ENCODE results near the gene JARID2.
"Not testable (repeated sequence)": the region's sequence is repeated elsewhere in the genome, so short reads cannot be mapped to it uniquely, and the experiment has no call there.

JARID2 gene

DNA sequence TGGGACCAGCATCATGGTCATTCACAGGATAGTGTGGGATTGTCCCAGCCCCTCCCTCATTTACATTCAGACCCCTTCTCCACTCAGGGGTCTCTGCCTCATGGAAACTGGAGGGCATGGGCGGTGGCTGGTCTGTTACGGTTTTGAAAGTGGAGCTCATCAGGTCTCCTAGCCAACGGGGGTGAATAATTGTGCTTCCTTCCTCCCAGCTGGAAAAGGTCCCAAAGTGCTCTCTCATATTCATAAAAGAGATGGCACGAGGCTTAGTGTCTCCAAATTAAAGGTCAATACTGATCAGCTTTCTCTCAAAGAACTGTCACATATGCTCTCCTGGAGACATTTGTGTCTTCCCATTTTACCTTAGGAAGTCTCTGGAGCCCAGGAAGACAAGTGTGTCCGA, 19.9 kb downstream of the JARID2 start:
- DNase-seq = no peak

DNA sequence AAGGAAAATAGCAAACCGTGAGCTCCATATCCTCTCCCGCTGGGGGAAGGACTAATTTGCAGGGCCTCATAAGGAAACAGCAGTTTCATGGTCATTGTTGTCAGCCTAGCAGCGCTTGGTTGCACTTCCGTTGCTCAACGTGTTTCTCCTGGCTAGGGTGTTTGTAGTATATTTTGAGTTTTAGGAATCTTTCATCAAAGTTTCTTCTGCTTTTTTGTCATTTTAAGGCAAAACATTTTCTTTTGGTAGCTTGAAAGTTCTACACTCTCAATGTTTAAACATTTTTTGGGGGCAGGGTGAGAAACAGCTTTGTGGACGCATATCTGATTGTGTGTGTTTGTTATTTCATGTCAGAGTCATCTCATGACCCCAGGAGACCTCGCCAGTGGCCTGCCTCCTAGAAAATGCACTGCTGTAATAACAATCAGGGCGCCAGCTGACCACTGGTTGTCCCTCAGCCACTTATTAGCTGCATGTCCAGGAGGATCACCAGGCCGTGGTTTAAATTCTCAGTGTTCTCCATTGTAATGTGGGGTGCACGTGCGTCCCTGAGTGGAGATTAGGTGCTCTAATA, 20.6 kb downstream of the JARID2 start:
- no peak for DNase-seq

DNA sequence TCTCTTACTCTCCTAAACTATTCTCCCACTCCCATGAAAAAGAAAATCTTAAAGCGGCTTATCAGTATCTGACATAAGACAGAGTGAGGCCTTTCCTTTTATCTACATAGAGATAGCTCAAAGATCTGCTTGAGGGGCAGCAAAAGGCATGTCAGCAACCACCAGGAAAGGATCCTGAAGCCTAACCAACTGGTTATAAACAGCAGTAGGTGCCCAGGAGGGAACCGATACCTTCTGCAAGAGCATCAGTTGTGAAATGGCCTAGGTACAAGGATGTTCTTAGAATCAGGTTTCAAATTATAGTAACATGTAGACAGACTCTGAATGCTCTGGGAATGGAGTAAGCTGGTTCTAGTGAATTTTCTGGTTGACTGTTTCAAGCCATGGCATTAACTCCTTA, 21.4 kb downstream of the JARID2 start:
- DNase-seq = no peak

DNA sequence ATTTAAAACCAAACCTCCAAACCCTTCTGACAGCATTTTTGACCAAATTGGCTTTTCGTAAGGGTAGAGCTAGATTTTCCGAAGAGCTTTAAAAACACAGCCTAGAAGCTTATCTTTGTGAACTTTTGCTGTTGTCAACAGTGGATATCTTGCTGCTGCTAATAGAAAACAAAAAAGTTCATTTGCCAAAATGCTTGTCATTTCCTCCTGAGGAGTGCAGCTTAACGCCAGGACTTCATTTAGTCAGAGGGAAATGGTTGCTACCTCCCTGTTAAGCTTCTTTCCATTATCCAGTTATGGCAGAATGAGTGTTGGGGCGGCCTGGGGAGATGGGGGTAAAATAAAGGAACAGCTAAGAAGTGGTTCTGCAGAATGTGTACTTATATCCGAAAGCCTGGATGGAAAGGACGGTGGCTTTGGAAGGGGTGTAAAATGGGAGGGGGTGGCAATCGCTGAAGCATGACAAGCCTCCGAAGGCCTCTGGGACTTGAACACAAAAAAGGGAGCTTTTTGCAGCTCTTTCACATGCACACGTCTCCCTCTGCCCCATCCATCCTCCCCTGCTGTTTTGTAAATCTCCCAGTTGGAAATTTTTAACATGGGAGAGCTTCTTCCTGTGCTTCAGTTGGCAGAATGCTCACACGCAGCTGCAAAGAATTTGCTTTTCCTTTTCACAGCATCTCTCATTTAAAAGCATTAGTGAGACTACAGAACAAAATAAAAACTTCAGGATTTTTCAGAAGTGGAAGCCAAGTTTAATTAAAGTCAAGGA, 22.5 kb downstream of the JARID2 start:
- no peak for DNase-seq

DNA sequence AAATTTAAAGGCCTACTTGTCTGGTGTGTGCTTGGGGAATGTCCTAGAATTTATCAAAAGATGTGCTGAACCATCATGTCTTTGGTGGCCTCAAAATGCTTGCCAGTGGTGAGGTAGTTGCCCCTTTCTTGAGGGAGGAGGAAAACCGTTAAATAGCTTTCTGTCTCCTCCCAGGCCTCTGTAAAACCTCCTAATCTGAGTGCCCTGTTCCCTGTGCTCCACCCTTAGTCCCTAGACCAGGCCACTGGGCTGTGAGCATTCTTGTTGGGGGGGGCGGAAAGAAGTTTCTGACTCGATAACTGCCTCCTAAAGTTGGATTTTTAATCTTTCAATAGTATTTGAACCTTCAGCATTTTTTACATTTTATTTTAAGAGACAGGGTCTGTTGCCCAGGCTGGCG, 23.1 kb downstream of the JARID2 start:
- DNase-seq = no peak

DNA sequence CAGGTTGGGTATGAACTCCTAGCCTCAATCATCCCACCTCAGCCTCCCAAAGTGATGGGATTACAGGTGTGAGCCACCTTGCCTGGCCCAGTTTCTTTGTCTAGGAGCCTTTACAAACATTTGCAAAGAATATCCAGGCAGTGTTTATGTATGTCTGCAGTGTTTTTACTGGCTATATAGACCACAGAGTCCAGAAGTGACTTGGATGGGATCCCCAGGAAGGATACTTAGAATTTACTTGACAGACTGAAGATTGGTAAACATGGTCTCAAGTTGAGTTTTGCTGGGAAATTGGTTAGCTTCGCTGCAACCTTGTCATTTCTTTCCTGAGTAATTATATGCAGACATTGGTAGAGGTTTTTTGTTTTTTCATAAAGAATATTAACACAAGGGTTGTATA, 23.8 kb downstream of the JARID2 start:
- no peak for DNase-seq

DNA sequence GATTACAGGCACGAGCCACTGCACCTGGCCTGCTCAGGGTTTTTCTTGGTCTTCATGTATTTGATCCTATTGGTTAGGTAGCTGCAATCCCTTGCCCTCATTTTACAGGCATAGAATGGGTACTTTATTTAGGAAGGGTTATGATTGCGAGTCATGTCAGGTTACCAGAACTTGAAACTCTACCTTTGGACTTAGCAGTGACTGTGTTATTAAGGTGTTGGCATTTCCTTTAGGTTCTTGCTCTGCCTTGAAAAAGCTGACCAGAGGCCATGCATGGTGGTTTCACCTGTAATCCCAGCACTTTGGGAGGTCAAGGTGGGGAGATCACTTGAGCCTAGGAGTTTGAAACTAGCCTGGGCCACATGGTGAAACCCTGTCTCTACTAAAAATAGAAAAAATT, 24.5 kb downstream of the JARID2 start:
- no peak for DNase-seq

DNA sequence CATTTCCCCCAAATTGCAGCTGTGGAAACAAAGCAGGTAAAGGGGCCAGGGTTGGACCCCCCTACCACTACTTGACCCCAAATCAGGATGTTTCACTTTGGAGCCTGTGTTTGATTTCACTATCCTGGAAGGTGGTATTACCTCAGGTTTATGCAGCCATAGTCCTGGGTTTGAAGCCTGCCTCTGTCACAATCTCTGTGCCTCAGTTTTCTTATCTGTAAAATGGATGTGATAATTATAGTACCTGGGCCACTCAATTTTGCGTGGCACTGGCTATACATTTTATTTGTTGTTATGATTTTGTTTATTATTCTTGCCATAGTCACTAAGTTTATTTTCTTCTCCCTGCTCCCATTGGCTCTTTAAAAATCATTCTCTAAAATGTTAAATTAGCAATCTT, 26.7 kb downstream of the JARID2 start:
- DNase-seq = no peak

DNA sequence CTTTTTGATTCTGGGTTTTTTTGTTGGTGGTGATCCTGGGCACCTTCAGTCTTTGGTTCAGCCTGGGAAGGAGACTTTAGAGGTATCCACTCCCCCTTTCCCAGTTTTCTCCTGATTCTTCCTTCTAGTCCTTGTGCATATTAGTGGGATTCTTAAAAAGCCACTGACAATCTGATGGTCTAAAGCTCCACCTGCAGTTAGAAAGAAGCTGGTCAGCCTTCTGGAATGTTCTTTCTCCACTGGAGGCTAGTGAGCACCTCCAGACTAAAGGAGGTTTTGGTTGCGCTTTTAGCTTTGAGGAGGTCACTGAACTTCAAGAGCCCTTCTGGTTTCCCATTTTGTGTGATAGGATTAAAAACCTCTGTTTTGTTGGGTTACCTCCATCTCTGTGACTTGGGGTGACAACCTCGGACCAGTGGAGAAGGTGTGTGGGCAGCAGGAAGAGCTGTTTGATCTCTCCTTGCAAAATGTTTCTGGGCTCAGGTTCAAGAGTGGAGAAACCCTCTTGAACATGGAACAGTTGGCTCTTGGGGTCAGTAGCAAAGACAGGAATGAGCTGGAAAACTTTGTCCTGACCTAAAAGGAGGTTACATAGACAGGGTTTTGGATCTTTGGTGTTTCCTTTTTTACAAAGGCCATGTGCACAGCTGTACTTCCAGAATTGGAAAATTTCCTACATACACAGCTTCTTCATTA, 29.0 kb downstream of the JARID2 start:
- no peak for DNase-seq

DNA sequence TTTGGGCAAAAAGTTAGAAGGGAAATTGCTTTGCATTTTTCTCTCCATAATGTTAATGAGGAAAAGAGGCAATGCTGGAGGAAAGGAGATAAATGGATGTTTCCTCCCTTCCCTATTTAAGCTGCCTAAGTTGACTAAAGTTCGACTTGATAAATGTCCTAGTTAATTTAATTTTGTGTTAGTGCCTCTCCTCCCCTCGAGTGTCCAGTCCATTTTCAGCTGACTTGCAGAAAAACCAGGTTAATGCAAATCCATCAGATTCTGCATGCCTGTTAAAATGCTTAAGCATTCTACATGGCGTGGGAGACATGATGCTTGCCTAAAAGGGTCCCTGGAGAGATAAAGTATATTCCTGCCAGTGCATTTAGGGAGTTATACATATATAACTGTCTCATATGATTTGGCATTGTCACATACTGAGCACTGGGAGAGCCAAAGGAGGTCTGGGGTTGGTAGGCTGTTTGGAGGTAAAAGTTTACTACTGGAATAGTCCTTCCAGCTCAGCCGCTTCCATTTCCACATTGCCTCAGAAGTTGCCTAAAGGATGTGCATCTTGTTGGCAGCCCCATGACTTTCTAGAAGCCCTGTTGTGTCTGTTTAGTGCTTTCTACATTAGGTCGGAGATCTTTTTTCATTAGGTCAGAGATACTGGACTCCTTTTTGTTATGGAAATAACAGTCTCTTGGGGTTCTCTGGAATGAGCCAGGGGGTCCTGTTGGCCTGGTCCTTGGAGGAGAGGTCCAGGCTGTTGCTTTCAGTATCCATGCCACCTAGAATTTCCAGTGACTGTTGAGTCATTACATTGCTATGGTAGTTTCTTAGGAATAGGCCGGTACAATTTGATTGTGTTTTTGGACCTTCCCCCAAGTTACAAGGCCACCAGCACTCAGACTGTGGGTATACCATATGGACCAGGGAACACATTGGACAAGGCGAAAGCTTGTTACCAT, 30.4 kb downstream of the JARID2 start:
- no peak for DNase-seq

DNA sequence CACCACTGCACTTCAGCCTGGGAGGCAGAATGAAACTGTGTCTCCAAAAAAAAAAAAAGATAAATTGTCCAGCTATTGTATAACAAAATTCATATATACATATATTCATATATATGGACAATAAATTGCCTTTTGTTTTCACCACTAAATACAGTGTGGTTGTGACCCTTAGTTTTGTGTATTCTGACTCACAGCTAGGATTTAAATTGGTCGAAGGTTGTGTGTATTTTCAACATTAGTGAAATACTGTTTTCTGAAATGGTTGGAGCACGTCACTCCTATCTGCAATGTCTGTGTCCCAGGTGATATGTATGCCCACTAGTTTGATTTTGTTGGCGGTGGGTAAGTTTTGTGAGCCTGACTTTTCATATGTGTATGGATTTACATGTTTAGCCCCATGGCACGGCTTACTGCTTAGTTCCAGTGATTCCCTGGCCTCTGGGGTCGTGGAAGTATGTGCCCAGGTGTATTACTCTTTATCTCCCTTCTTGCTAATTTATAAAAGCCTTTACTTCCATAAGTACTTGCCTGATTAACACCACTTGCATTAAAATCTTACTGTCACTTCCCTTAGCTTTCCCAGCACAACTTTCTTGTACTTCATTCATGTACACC, 33.3 kb downstream of the JARID2 start:
- no peak for DNase-seq

DNA sequence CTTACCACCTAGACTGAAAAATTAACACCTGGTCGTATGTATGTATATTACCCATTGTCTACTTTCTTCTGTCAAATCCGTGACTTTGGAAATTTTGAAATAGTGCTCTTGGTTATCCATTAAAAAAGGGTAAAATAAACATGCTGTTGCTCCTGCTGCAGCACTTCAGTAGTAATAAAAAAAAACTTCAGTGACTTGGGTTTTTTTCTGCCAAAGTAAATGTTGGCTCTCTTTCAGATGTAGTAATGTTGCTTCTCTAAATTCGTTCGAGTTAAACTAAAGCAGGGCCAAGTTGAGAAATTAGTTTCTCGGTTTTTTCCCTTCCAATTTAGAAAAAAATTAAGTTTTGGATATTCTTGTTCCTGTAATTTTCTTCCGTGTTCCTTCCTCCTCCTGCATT, 34.2 kb downstream of the JARID2 start:
- no peak for DNase-seq

DNA sequence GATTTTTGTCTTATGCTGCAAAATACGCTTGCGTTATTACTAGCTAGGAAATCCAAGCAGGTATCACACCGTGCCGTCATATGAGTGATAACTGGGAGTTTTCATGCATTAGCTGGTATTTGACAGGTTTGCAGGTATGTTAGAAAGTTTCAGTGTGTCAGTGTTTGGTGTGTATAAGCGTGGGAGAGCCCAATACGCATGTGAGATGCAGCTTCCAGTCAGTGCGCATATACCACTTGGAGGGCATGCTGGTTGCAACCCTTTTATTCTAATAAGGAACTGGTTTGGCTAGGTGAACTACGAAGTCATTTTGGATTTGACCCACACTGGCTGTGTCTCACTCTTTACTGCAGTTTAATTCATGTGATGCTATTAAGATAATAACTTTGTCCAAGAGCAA, 35.1 kb downstream of the JARID2 start:
- no peak for DNase-seq

DNA sequence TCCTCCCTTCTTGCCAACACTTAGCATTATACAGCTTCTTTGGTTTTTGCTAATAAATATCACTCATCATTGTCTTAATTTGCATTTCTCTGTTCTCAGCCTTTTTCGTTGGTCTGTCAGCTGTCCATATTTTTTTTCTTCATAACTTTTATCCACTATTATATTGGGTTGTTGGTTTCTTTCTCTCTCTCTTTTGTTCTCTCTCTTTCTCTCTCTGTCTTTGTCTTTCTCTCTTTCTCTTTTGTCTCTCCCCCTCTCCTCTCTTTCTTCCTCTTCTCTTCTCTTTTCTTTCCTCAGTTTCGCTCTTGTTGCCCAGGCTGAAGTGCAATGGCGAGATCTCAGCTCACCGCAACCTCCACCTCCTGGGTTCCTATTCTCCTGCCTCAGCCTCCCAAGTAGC, 36.5 kb downstream of the JARID2 start:
- no peak for DNase-seq

DNA sequence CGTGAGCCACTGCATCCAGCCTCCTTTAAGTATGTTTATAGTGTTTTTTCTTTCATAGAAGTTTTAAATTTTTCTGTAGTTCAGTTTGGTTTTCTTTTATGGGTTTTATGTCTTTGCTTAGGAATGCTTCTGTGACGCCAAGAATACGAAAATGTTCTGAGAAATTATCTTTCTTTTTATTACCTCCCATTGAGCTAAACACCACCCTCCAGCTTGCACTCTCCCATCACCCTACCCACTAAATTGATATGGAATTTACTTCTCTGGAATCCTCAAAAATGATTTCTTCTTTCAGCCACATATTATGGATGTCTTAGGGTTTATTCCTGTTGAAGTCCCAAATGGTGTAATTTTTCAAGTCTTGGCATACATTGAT, 38.1 kb downstream of the JARID2 start:
- no peak for DNase-seq

DNA sequence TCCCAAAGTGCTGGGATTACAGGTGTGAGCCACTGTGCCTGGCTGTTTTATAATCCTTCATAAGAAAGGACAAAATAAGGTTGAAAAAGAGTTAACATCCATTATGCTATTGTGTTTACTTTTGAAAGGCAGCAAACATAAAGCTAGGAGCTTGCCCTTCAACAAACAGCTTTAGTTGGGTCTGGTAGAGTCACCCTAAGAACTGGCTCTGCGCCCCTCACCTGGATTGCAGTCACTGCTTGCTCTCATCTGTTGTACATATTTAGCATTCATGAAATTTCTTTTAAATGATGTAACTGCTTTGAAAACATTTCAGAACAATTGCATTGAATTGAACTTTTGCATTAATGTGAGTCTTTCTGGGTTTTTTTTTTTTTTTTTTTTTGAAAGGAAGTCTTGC, 38.9 kb downstream of the JARID2 start:
- no peak for DNase-seq

DNA sequence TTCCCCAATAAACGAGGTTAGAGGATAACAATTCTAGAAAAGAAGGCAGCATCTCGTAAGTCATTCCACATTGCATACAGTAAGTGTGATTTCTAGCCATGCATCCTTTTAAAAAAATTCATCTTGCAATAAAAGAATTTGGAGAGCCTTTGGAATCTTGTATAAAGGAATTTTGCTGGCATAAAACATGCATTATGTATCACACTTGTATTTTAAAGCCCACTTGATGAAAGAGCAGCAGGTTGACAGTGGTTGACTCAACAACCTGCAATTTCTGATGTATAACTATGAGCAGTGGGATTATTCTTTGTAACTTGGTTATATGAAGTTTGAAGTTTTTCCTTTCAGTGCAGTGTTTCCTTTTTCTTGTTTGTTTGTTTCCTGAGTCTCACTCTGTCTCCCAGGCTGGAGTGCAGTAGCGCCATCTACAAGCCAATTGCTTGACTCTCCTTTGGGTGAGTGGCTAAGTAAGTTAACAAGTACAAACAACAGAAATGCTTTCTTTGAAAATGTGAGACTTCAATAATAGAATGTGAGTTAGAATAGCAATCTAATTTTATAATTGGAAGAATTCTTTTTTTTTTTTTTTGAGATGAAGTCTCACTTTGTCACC, 39.9 kb downstream of the JARID2 start:
- DNase-seq = no peak

DNA sequence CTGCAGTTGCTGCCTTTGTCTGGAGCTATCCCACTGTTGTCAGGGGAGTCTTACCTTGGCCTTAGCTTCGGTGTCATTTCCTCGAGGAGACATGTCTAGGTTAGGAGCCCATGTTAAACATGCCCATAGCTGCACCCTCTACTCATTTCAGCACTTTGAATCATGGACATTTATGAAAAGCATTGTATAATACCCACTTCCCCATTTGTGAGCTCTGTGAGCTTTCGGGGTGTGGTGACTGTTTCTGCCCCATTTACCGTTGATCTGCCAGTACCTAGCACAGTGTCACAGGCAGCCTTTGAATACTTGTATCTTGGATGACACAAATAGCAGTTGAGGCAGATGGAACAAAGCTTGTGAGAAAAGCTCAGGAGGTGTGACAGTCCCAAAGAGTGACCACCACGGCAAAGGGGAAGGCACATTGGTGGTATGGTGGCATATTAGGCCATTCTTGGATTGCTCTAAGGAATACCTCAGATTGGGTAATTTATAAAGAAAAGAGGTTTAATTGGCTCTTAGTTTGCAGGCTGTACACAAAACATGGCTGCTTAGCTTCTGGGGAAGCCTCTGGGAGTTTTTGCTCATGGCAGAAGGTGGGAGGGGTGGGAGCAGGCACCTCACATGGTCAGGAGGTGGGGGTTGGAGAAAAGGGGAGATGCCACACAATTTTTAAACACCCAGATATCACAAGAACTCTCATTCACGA, 42.0 kb downstream of the JARID2 start:
- DNase-seq = no peak

DNA sequence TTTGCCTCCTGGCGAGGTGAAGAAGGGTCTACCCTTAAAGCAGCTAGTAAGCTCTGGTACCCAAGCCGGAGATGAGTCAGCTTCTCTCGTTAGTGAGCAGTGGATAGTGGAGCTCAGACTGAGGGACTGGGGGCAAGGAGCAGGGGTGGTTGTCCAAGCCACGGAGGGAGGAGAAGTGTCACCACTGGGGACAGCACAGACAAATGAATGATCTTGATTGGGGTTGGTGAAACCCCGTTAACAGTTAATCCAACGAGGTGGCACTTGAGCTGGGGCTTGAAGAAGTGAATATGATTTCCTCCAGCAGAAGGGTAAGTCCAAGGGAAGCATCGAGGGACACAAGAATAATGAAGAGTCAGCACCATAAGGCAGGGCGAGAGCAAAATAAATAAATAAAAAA, 43.0 kb downstream of the JARID2 start:
- no peak for DNase-seq

DNA sequence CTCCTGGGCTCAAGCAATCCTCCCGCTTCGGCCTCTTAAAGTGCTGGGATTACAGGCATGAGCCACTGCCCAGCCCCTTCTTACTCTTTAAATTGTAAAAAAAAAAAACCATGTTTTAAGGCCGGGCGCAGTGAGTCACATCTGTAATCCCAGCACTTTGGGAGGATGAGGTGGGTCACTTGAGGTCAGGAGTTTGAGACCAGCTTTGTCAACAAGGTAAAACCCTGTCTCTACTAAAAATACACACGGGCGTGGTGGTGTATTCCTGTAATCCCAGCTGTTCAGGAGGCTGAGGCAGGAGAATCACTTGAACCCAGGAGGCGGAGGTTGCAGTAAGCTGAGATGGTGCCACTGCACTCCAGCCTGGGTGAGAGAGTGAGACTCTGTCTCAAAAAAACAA, 43.6 kb downstream of the JARID2 start:
- not testable (repeated sequence) for DNase-seq

DNA sequence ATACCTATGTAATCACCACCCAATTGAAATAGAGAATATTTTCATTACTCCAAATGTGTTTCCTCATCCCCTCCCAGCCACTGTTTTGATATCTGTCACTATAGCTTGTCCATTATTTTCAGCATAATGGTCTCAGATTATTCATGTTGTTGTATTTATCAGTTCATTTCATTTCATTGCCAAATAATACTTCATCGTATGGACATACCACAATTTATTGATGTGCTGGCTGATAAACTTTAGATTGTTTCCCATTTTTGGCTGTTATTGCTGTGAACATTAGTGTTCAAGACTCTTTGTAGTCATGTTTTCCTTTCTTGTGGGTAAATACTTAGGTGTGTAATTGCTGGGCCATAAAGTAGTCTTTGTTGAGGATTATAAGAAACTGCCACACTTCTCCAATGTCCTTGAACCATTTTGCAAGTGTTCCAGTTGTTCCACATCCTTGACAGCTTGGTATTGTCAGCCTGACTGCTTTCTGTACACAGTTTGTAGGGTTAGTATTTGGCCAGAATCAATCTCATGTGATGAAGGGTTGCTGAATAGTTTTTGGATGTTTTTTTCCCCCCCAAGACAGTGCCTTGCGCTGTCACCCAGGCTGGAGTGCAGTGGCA, 44.3 kb downstream of the JARID2 start:
- DNase-seq = no peak

Measured in NCI-H187 treated with DMSO at 0.1 percent for 48 hours (cell line).